Vagina (tissue), 2 donors: ENCODE measurements around the gene IFNAR2. TPM values are rescaled to one million over a fixed set of nuclear protein-coding genes. Genes with fewer than 3 reads are reported as not detected.
A peak's percentile ranks its signal among the peaks of the same experiment; 100 is the strongest.

Experiments used
- DNase-seq, 2 donors: peaks; one replicate each; pipeline ENCODE4 v3.0.0-alpha.2; 2017; ENCODE audit errors: extremely low spot score in 2 of 2
- H3K27ac ChIP-seq: fragments of 200-600 bp; sonication (generic); one replicate; pipeline ENCODE4 v1.5.1; 2019
- H3K27me3 ChIP-seq: fragments of 200-600 bp; sonication (generic); one replicate; pipeline ENCODE4 v1.5.1; 2019
- H3K36me3 ChIP-seq, 2 donors: fragments of 200-600 bp; sonication (generic); one replicate each; pipeline ENCODE4 v1.5.1; 2017 to 2019
- H3K4me1 ChIP-seq: fragments of 200-600 bp; sonication (generic); one replicate; pipeline ENCODE4 v1.5.1; 2019
- H3K4me3 ChIP-seq, 2 donors: fragments of 200-600 bp; sonication (generic); 1 replicate in 1 of 2; 2 replicates in 1 of 2; pipeline ENCODE4 v1.5.1; 2016 to 2019
- H3K9me3 ChIP-seq: fragments of 200-600 bp; sonication (generic); one replicate; pipeline ENCODE4 v1.5.1; 2019
- CTCF ChIP-seq, 3 experiments: fragments of 450-650 bp in 2 of 3; fragments of 200-600 bp in 1 of 3; sonication (generic) in 1 of 3; IDR thresholded peaks; one replicate each; pipeline ENCODE4 v1.5.1; 2017 to 2019; ENCODE audit warnings: antibody characterized with exemption in 3 of 3, mild to moderate bottlenecking in 2 of 3, moderate library complexity in 2 of 3
- POLR2A ChIP-seq, 2 donors: fragments of 450-650 bp; IDR thresholded peaks; one replicate each; pipeline ENCODE4 v1.6.1; 2017; ENCODE audit warnings: antibody characterized with exemption in 2 of 2, mild to moderate bottlenecking in 2 of 2, moderate library complexity in 2 of 2
- POLR2AphosphoS5 ChIP-seq, 2 donors: sonication (generic); formaldehyde crosslinking; IDR thresholded peaks; one replicate each; pipeline ENCODE4 v1.9.0; 2017; ENCODE audit warnings: antibody characterized with exemption in 2 of 2, mild to moderate bottlenecking in 2 of 2, low read depth in 1 of 2; ENCODE audit not compliant: insufficient read depth in 1 of 2
- intact Hi-C: fragments of 100-400 bp; cut with DNase I; formaldehyde crosslinking; loops from one replicate; pipeline ENCODE4 v1.15.1; 2023
- total RNA-seq: library from RNA; depleted of rRNA; stranded (reverse); fragments of >200 nt; gene quantifications from one replicate; pipeline ENCODE4 v1.2.3, GENCODE V29; 2016

Gene IFNAR2
- total RNA-seq, 1 donor from 2014 or later: 9.3 TPM

- Histone ChIP-seq H3K27me3 (no peaks in the 10 kb centered on the region), H3K4me3 (peak overlapping the region; percentile 92 to 98), H3K9me3 (no peaks in the 10 kb centered on the region), H3K4me1 (peaks cover 30% of the 10 kb centered on the region), H3K27ac (no peak overlapping the region), H3K36me3 (no peaks in the 10 kb centered on the region)
- intact Hi-C loops: no loop called here
- TF ChIP-seq POLR2A (IDR thresholded peaks at IDR 0.05) (no peak), CTCF (IDR thresholded peaks at IDR 0.05) (no peak), POLR2AphosphoS5 (IDR thresholded peaks at IDR 0.05; ENCODE audit: insufficient read depth in 1 of 2, low read depth in 1 of 2) (no peak)
- DNase-seq: no peak
Measured at GRCh38 chr21:33231526-33231925, 1.8 kb downstream of the IFNAR2 start.

DNA sequence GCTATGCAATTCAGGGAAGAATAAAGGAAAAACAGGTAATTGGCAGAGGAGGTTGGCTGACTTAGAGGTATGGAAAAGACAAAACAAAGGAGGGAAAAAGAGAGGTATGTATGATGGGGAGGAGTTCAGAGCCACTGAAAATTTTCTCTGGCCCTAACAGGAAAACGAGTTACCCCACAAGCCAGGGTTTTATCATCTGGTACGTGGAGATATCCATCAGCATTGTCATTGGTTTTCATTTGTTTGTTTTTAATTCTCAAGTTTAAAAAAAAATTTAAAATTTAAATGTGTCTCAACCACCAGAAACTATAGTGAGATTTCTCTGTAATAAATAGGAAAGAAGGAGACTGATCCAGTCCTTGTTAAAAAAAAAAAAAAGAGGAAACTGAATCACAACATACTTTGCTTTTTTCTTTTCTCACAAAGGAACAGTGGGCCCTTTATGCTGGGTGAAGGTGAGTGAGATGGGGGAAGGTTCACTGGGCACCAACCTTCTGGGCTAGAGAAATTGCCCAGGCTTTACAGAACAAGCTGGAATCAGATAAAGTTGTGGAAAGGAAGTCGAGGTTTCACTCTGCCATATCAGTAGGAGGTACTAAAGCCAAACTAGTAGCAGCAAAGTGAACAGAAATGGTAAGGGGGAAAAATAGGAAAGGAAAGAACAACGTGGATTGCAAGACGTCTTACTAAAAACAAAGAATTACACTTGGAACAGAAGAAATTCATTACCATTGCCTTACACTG lies 2.7 kb downstream of the IFNAR2 start:
- no peak overlapping the region for H3K27ac ChIP-seq
- H3K9me3 ChIP-seq: no peaks in the 10 kb centered on the region
- no peak for DNase-seq
- no peaks in the 10 kb centered on the region for H3K36me3 ChIP-seq
- H3K27me3 ChIP-seq: no peaks in the 10 kb centered on the region
- TF ChIP-seq CTCF (IDR thresholded peaks at IDR 0.05): no peak
- TF ChIP-seq POLR2A (IDR thresholded peaks at IDR 0.05): no peak
- no peak for TF ChIP-seq POLR2AphosphoS5 (IDR thresholded peaks at IDR 0.05; ENCODE audit: insufficient read depth in 1 of 2, low read depth in 1 of 2)
- intact Hi-C loops: no loop called here
- peaks cover 31% of the 10 kb centered on the region for H3K4me1 ChIP-seq
- no peak overlapping the region for H3K4me3 ChIP-seq

DNA sequence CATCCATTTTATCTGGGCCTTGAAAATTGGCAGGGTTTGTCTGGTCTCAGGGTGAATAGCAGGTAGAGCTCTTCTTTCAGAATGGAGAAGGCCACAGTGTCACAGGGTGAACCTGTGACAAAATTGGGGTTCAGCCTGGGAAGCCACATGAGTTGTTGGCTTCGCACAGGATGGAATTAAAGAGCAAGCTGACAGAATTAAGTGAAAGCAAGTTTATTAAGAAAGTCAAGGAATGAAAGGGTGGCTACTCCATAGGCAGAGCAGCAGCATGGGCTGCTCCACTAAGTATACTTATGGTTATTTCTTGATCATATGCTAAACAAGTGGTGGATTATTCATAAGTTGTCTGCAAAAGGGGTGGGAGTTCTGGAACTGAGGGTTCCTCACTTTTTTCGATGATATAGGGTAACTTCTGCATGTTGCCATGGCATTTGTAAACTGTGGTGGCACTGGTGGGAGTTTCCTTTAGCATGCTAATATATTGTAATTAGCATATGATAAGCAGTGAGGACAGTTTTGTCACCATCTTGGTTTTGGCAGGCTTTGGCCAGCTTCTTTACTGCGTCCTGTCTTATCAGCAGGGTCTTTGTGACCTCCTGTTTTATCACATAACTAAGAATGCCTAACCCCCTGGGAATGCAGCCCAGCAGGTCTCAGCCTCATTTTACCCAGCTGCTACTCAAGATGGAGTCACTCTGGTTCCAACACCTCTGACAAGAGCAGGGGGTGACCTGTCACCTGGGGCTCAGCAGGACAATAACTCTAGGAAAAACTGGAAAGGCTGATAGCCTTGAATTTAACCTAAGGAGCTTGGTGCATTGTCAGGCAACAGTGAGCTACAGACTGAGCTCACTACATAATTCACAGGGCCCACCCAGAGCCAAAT lies 5.1 kb downstream of the IFNAR2 start:
- H3K4me1 ChIP-seq: peaks cover 22% of the 10 kb centered on the region
- H3K27ac ChIP-seq: no peak overlapping the region
- H3K4me3 ChIP-seq: no peak overlapping the region
- no peak for DNase-seq
- no peaks in the 10 kb centered on the region for H3K9me3 ChIP-seq
- no peaks in the 10 kb centered on the region for H3K27me3 ChIP-seq
- intact Hi-C loops: no loop called here
- TF ChIP-seq POLR2A (IDR thresholded peaks at IDR 0.05) (no peak), CTCF (IDR thresholded peaks at IDR 0.05) (no peak), POLR2AphosphoS5 (IDR thresholded peaks at IDR 0.05; ENCODE audit: insufficient read depth in 1 of 2, low read depth in 1 of 2) (no peak)
- no peaks in the 10 kb centered on the region for H3K36me3 ChIP-seq

DNA sequence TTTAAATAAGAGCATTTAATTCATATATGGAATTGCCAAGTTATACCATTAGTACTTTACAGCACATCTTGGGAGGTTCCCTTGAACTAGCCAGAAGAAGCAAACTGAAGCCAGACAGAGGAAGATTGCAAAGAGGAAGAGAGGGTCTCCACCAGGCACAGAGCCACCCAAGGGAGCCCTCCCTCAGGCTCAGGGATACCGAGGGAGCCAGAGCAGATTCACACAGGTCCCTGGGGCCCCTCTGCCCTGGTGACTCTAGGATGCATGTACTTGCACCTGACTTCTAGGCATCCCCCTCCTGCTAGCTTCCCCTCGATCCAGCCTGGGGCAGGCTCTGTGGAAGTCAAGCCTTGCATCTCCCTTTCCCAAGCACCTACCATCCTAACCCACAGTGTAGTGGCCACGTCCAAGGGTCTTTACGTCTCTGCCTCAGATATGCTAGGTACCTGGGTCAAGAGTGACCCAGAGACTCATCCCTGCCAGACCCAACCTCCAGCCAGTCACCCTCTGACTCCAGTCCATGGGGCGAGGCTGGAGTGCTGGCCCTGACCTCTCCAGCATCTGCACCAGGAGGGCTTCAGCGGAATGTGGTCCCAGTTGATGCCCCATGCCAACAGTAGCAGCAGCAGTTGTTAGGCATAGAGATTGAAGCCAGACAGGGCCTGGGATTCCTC lies 6.4 kb downstream of the IFNAR2 start:
- H3K4me1 ChIP-seq: peaks cover 19% of the 10 kb centered on the region
- TF ChIP-seq CTCF (IDR thresholded peaks at IDR 0.05): no peak
- no peak for TF ChIP-seq POLR2A (IDR thresholded peaks at IDR 0.05)
- no peak for TF ChIP-seq POLR2AphosphoS5 (IDR thresholded peaks at IDR 0.05; ENCODE audit: insufficient read depth in 1 of 2, low read depth in 1 of 2)
- no peak overlapping the region for H3K4me3 ChIP-seq
- no peak for DNase-seq
- H3K36me3 ChIP-seq: no peaks in the 10 kb centered on the region
- no peak overlapping the region for H3K27ac ChIP-seq
- intact Hi-C loops: no loop called here
- no peaks in the 10 kb centered on the region for H3K9me3 ChIP-seq
- no peaks in the 10 kb centered on the region for H3K27me3 ChIP-seq
